GM18499 (cell line): ENCODE results near the gene CDC45.

Experiments used
- ATAC-seq: cut with Tn5 transposase; IDR thresholded peaks from one replicate; pipeline ENCODE4 v1.9.1; 2021; ENCODE audit warnings: moderate number of reproducible peaks; ENCODE audit not compliant: insufficient read depth, unreplicated experiment

Gene CDC45

DNA sequence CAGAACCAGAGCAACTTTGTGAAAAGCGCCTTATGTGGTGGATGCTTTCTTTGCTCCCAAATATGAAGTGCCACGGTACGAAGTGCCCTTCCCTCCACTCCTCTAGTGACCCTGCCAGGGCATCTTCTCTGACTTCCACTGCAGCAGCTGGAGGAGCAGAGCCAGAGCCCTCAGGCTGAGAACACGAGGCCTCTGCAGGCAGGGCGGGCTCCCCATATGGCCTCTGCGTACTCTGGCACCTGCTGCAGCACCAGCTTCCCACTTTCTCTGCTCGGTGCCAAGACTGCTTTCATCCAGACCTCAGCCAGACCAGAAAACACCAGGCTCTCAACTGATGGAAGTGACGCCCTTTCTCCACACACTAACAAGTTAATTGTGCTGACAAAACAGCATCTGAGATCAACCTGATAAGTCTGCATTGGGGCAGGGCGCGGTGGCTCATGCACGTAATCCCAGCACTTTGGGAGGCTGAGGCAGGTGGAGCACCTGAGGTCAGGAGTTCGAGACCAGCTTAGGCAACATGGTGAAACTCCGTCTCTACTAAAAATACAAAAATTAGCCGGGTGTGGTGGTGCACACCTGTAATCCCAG, 13.5 kb upstream of the CDC45 start:
- ATAC-seq, result no peak

DNA sequence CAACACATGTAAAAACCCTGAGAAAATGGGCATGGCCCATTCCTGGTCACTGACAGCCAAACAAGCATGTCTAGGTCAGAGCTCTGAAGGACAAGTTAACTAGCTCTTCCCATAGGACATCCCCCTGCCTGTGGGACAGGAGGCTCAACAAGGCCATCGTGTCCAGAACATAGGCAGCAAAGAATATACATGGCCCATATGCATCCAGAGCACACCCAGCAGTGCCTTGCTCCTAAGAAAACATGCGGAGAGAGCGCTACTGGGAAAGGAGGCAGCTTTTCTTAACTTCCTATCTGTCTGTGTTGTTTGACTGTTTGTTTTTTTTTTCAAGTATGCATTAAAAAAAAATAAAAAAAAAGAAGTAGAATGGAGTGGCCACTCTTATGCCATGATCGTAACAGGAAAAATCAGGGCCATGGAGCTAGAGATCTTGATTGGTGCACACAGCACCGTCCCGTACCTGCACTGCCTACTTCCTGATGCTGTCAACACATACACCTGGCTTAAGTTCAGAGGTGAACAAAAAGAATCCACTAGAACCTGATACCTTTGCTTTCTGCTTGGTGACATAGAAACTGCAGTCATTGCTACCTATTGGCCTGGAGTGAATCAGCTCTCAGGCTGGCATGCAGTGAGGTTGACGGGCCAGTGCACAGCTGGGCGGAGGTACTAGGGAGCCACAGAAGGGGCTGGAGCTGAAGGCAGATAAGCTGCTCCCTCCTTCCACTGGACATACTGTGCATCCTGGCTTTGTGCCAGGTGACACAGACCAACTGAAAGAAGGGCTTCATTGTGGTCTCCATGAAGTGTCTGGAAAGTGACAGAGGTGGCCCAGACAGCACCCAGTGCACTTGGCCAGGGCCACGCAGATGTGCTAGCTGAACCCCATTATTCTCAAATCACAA, 12.6 kb upstream of the CDC45 start:
- ATAC-seq, result no peak

GRCh38 chr22:19467912-19468311, 11.8 kb upstream of the CDC45 start:
- ATAC-seq, result no peak

DNA sequence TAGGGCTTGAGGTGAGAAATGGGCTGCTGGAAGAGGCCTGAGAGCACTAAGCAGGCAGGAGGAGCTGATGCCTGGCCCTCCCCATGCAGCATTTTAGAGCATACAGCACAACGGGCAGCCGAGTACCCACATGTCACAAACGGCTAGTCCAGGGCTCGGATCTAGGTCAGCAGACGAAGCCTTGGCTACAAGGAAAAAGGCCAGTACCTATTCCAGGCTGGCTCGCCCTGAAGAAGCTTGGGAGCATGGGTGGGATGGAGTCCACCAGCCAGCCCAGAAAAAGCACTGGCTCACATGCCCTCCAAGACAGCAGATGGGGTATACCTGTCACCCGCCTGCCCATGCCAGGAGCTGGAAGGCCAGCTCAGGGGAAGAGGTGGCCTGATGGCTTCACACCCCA, 10.3 kb upstream of the CDC45 start:
- ATAC-seq, result no peak

DNA sequence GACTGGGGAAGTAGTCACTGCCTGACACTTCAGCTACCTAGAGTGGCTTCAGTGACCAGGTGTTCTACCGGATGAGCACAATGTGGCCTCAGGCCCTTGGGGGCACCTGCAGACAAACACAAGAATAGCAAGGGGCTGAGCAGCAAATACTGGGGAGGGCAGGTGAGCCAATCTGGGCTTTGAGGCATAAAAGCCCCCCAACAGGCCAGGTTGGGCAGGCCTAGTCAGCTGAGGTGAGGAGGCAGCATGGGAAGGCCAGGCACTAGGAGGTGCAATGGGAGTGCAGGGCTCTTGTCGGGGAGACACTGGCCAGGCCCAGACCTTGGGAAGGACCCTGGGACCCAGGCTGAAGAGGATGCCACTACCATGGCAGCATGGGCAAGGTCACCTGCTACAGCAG, 9.7 kb upstream of the CDC45 start:
- ATAC-seq, result no peak

- no peak for ATAC-seq
These were observed 8.1 kb upstream of the CDC45 start for GRCh38 chr22:19471572-19471971.

DNA sequence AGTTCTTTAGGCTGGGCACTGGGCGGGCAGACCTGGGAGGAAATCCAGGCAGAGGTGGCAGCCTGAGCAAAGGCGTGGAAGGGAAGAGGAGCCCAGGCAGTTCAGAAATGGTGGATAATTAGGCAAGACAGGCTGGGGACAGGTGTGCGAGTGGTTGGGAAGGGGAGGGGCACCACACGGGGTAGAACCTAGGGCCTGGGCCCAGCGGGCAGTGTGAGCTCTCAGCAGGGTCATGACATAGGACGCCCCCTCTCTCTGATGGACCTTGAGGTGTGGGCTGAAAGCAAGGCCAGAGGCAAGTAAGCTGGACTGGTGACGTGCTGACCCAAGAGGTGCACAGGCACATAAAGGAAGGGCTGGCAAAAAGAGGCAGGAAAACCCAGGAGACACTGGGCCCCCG, 7.5 kb upstream of the CDC45 start:
- ATAC-seq, result no peak

DNA sequence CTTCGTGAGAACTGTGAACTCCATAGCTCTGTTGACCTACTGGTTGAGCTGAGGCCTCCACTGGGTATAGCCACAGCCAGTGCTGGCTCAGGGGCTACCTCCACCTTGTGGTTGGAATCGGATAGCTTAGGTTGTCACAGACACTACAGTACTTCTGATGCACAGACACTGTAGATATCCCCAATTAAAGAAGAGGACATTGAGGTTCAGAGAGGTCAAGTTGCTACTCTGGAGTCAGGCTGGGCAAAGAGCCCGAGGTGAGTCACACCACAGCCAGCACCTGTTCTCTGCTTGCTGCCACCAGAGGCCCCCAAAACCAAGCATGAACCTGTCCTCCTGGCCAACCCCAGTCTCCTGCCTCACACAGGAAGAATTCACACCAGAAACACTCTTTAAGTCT, 6.1 kb upstream of the CDC45 start:
- ATAC-seq, result no peak

GRCh38 chr22:19476023-19476422, 3.7 kb upstream of the CDC45 start:
- no peak for ATAC-seq

- no peak for ATAC-seq
These were observed 2.2 kb upstream of the CDC45 start for GRCh38 chr22:19477321-19478044.

DNA sequence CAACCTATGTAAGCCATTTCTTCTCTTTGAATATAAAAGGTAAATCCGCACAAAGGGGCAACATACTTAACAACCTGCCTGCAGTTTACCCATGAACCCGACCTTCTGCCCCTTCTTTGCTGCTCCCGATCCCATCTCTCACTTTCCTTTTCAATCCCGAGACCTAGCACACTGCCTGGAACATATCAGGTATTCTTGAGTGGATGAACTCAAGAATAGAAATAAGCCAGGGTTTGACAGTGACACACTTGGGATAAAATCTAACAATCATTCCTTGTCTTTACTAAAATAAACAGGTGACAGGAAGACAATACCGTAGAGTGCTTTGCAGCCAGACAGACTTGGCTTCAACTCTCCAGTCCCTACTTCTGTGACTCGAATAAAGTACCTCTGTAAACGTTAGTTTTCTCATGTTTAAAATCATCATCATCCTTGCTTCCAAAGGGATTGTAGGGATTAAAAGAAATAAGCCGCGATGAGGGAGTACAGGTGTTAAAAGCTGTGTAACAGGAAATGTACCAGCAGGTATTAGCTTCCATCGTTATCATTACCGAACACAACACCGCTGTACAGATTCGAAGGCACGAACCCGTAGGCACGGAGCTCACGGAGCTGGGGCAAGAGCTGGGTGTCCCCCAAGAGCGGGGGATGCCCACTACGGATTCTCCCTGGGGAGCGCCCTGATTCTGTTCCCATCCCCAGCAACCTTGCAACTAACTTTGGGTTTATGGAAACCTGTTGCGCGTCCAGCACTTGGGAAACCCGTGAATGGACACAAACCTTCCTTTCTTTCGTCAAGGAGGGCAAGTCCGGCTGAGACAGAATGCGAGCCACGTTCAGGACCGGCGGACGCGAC, 1.4 kb upstream of the CDC45 start:
- no peak for ATAC-seq

GRCh38 chr22:19478901-19479354, 792 bp upstream of the CDC45 start, which contains the start of gene UFD1:
Gene UFD1 (minus strand): TSS chr22:19479193. CDS start chr22:19479085, 108 bp downstream.
- ATAC-seq, result peak; percentile 14

DNA sequence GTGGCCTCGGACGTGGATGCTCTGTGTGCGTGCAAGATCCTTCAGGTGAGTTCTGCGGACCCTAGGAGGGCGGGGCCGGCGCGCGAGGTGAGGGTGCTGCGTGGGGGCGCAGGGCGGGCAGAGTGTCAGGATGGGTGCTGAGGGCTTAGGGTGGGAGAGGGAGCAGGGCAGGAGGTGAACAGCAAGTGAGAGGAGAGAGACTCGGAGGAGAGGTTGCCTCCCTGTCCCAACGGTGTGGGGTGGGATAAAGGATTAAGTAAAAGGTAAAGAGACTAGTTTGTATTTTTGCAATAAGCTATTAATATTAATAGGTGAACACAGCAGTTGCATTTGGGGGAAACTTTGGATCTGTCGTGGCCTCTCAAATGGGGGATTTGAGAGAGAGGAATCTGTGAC, 451 bp downstream of the CDC45 start:
- no peak for ATAC-seq

DNA sequence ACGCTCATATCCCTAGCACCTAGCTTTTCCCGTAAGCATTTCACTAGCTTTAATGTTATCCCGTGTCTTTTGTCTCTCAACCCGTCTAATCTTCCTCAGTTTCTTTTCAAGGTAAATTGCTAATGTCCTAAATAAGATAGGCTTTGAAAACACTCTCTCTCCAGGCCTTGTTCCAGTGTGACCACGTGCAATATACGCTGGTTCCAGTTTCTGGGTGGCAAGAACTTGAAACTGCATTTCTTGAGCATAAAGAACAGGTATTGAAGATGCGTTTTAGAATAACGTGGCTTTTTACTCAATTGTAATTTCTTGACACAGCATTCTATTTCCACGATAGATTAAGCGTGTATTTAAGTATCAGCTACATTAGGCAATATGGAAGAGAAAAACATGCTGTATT, 1.1 kb downstream of the CDC45 start:
- ATAC-seq, result no peak

- ATAC-seq, result no peak
These were observed 2.6 kb downstream of the CDC45 start for GRCh38 chr22:19482297-19482696.

DNA sequence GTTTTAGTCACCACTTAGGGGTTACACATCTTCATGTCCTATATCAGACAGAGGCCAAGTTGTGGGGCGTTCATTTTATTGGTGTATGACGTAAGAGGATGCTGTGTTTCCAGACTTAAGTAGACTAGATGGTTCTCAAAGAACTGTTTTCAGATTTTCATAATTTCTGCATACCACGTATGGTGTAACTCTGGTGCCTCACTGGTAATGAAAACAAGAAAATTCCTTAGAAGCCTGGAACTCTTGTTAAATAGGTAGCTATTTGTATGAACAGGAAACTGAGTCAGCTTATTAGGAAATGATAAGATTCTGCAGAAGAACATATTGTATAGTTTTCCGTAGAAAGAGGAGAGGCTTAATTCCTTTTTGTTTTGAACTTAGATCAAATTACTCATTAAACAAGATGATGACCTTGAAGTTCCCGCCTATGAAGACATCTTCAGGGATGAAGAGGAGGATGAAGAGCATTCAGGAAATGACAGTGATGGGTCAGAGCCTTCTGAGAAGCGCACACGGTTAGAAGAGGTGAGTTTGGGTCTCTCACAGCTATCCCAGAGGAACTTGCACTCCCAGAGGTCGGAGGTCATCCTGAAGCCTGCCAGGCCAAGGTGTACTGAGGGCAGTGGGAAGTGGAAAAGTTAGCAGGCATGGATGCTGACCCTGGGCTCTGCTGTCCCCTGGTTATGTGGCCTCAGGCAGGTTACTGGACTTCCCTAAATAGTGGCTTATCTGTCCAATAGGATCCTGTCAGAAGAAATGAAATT, 3.9 kb downstream of the CDC45 start:
- no peak for ATAC-seq

DNA sequence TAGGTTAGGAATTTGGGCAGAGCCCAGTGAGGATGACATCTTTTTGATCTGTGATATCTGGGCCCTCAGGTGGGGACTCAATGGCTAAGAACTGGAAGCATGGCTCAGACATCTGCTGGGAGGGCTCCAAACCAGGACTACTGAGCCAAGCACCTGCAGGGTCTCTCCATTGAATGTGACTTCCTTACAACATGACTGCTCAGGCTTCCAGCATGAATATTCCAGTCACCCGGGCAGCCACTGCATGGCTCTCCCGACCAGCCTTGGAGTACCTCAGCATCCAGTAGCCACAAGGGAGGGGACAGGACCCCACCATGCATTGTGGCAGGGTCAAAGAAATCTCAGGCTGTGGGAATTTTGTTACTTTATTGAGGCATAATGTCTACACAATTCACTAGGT, 8.6 kb downstream of the CDC45 start:
- no peak for ATAC-seq

DNA sequence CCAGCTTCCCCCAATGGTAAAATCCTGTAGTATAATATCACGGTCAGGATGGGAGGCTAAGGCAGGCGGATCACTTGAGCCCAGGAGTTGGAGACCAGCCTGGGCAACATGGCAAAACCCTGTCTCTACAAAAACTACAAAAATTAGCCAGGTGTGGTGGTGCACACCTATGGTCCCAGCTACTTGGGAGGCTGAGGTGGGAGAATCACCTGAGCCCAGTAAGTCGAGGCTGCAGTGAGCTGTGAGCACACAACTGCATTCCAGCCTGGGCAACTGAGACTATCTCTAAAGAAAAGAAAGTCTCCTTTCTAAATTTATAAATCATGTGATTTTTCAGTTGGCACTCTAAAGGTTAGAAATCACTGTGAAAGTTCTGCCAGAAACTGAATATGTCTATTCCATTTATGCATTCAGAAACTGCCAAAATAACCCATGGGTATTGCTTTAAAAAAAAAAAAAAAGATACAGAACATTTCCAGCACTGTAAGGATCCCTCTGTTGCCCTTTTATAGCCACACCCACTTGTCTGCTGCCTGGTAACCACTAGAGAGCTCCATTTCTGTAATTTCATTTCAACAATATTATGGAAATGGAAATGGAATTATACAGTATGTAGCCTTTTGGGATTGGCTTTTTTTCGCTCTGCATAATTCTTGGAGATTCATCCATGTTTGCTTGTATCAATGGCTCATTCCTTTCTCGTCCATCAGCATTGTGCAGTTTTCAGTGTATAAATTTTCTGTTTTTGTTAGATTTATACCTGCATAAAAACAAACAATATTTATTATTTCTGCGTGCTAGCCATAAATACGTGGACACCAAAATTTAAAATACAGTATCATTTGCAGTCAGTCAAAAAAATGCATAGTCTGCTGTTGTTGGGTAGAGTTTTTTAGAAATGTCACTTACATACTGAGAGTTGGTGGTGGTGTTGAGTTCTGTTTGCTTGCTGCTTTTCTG, 9.4 kb downstream of the CDC45 start:
- ATAC-seq, result no peak
